K562 (cell line): ENCODE data around the gene DIP2B. TPM values are rescaled to one million over a fixed set of nuclear protein-coding genes. Genes with fewer than 3 reads are reported as not detected.

Experiments used
- ATAC-seq: fragments of 200-7000 bp; cut with Tn5 transposase; 3 replicates; pipeline ENCODE4 v1.9.1; 2020; ENCODE audit warnings: moderate library complexity
- BruUV-seq: library from RNA; stranded (reverse); fragments of 400-500 nt; replicated peaks from 2 replicates; lab custom pipeline; 2021; lab: Mats Ljungman, UMichigan
- CTCF ChIA-PET: fragments of 300-600 bp; formaldehyde crosslinking; extraction: SDS; loops from one replicate; lab custom pipeline; 2021; ENCODE audit warnings: low intra/inter-chr PET ratio; lab: Yijun Ruan, JAX
- POLR2A ChIA-PET: fragments of 300-600, 350-650 bp; sonication (Branson Sonifier 250); formaldehyde crosslinking; extraction: SDS; loops from one replicate; lab custom pipeline; 2021; ENCODE audit warnings: antibody characterized with exemption, inconsistent platforms; lab: Yijun Ruan, JAX
- DNase-seq, 4 experiments: peaks; one replicate each; pipeline versions ENCODE4 v3.0.0 to v3.0.0-alpha.2; 2011 to 2018; ENCODE audit warnings: low spot score in 3 of 4, mixed read lengths in 3 of 4; ENCODE audit errors: extremely low read depth in 1 of 4
- FAIRE-seq: peaks from 2 replicates; lab custom pipeline; 2011; peaks lifted over from hg19 to GRCh38; lab: Jason Lieb, UNC
- H2AFZ ChIP-seq: 2 replicates; pipeline ENCODE4 v1.6.0; 2011; ENCODE audit warnings: low read depth, low read length, control low read depth, inconsistent platforms
- H3K27ac ChIP-seq: fragments of 200-600 bp; 3 replicates; pipeline ENCODE4 v1.8.0; 2011; ENCODE audit warnings: low read depth, mild to moderate bottlenecking, control low read depth, inconsistent platforms, low read length, moderate library complexity, mixed read lengths; ENCODE audit errors: extremely low read depth
- H3K27me3 ChIP-seq, 2 experiments: fragments of 300-600 bp in 1 of 2; 2 replicates in 1 of 2; 3 replicates in 1 of 2; pipeline versions ENCODE4 v1.6.0 to v1.8.0; 2011; ENCODE audit warnings: inconsistent platforms in 2 of 2, low read length in 2 of 2, mild to moderate bottlenecking in 1 of 2, mixed read lengths in 1 of 2, moderate library complexity in 1 of 2; ENCODE audit not compliant: control insufficient read depth in 2 of 2, insufficient read depth in 2 of 2
- H3K36me3 ChIP-seq: fragments of 300-600 bp; 3 replicates; pipeline ENCODE4 v1.8.0; 2011; ENCODE audit warnings: mild to moderate bottlenecking, low read length, inconsistent platforms; ENCODE audit not compliant: control insufficient read depth, insufficient read depth
- H3K4me1 ChIP-seq, 2 experiments: fragments of 200-600 bp in 1 of 2; replicated peaks in 1 of 2; 2 replicates in 1 of 2; 3 replicates in 1 of 2; pipeline versions ENCODE4 v1.5.1 to v1.8.0; 2011; ENCODE audit warnings: inconsistent platforms in 2 of 2, low read length in 2 of 2, mild to moderate bottlenecking in 1 of 2, mixed read lengths in 1 of 2, moderate library complexity in 1 of 2; ENCODE audit not compliant: control insufficient read depth in 2 of 2, insufficient read depth in 2 of 2
- H3K4me2 ChIP-seq: 2 replicates; pipeline ENCODE4 v1.6.1; 2011; ENCODE audit warnings: low read length, control low read depth, inconsistent platforms, mixed read lengths; ENCODE audit not compliant: insufficient read depth
- H3K4me3 ChIP-seq: fragments of 200-600 bp; sonication (generic), shearing (Covaris generic); 2 replicates; pipeline ENCODE4 v1.5.1; 2016; ENCODE audit warnings: control low read depth, inconsistent platforms
- H3K79me2 ChIP-seq: fragments of 200-600 bp; 3 replicates; pipeline ENCODE4 v1.8.0; 2011; ENCODE audit warnings: low read length, inconsistent platforms; ENCODE audit not compliant: control insufficient read depth, insufficient read depth
- H3K9ac ChIP-seq, 2 experiments: 2 replicates each; pipeline versions ENCODE4 v1.6.0 to v1.6.1; 2011; ENCODE audit warnings: low read depth in 2 of 2, low read length in 2 of 2, control low read depth in 1 of 2, inconsistent platforms in 1 of 2, mild to moderate bottlenecking in 1 of 2, mixed read lengths in 1 of 2; ENCODE audit not compliant: insufficient read depth in 1 of 2
- H3K9me1 ChIP-seq: one replicate; pipeline ENCODE4 v1.6.0; 2011; ENCODE audit warnings: inconsistent platforms, mild to moderate bottlenecking, low read length, moderate library complexity; ENCODE audit not compliant: control insufficient read depth, insufficient read depth
- H3K9me3 ChIP-seq: replicated peaks from 2 replicates; pipeline ENCODE4 v1.5.1; 2011; ENCODE audit warnings: low read depth, low read length, inconsistent platforms; ENCODE audit not compliant: control insufficient read depth, insufficient read depth
- H4K20me1 ChIP-seq: replicated peaks from 2 replicates; pipeline ENCODE4 v1.6.1; 2011; ENCODE audit warnings: low read length, inconsistent platforms, mixed read lengths; ENCODE audit not compliant: control insufficient read depth, insufficient read depth
- BRD9 ChIP-seq: fragments of 450-650 bp; IDR thresholded peaks from 2 replicates; pipeline ENCODE4 v1.6.1; 2018; ENCODE audit warnings: low read depth; ENCODE audit not compliant: partially characterized antibody
- DACH1 ChIP-seq: fragments of 450-650 bp; IDR thresholded peaks from 2 replicates; pipeline ENCODE4 v1.6.1; 2018; ENCODE audit not compliant: partially characterized antibody
- FOXM1 ChIP-seq, 2 experiments: fragments of 450-650 bp in 1 of 2; sonication (generic) in 1 of 2; formaldehyde crosslinking in 1 of 2; IDR thresholded peaks; 2 replicates each; pipeline versions ENCODE4 v1.6.1 to v1.9.0; 2017 to 2022; ENCODE audit warnings: low read depth in 2 of 2, mild to moderate bottlenecking in 2 of 2, missing genetic modification reagents in 1 of 2, moderate library complexity in 1 of 2
- GATAD2B ChIP-seq: fragments of 450-650 bp; IDR thresholded peaks from 2 replicates; pipeline ENCODE4 v1.6.1; 2017; ENCODE audit warnings: mild to moderate bottlenecking, borderline replicate concordance
- HNRNPH1 ChIP-seq: fragments of 200-400 bp; formaldehyde crosslinking; optimal IDR thresholded peaks from 2 replicates; pipeline ENCODE3; 2017; ENCODE audit warnings: low read depth, mild to moderate bottlenecking, low read length, moderate library complexity
- KDM5B ChIP-seq: fragments of 200-600 bp; sonication (generic); IDR thresholded peaks from 2 replicates; pipeline ENCODE4 v1.6.1; 2012; ENCODE audit warnings: low read depth, mild to moderate bottlenecking, moderate library complexity, low read length, control low read depth, inconsistent platforms; ENCODE audit not compliant: insufficient replicate concordance
- KLF13 ChIP-seq: fragments of 450-650 bp; IDR thresholded peaks from 2 replicates; pipeline ENCODE4 v1.6.1; 2016; ENCODE audit warnings: missing genetic modification characterization, low read depth, mild to moderate bottlenecking, missing compliant biosample characterization, moderate library complexity, borderline replicate concordance
- POLR3G ChIP-seq: IDR thresholded peaks from 2 replicates; pipeline ENCODE4 v1.6.1; 2011; ENCODE audit not compliant: insufficient read length, insufficient replicate concordance; ENCODE audit errors: extremely low read depth
- SLC30A9 ChIP-seq: fragments of 250-450 bp; sonication (Bioruptor Pico); IDR thresholded peaks from 2 replicates; pipeline ENCODE4 v1.8.0; 2022; ENCODE audit warnings: mild to moderate bottlenecking, moderate library complexity
- XRCC5 ChIP-seq: fragments of 200-400 bp; formaldehyde crosslinking; IDR thresholded peaks from 2 replicates; pipeline ENCODE4 v1.6.1; 2017; ENCODE audit warnings: low read depth, mild to moderate bottlenecking, low read length
- ZNF12 ChIP-seq: sonication (generic); formaldehyde crosslinking; IDR thresholded peaks from 2 replicates; pipeline ENCODE4 v1.4.0; 2020; ENCODE audit warnings: mild to moderate bottlenecking, missing genetic modification reagents
- ZNF274 ChIP-seq: IDR thresholded peaks from 2 replicates; pipeline ENCODE4 v1.6.1; 2011; ENCODE audit warnings: low read depth, mild to moderate bottlenecking, low read length, moderate library complexity, borderline replicate concordance
- in situ Hi-C: fragments of 300-500 bp; cut with MboI; formaldehyde crosslinking; loops from 4 replicates; pipeline ENCODE4 v1.15.0; 2018; ENCODE audit warnings: inconsistent platforms, mixed read lengths
- intact Hi-C: fragments of 100-400 bp; cut with micrococcal nuclease; formaldehyde crosslinking; loops from 2 replicates; pipeline ENCODE4 v1.14.2; 2022
- polyA plus RNA-seq, 8 experiments: library from polyadenylated mRNA; depleted of rRNA in 4 of 8; stranded (reverse) in 5 of 8; unstranded in 3 of 8; fragments of >200 nt; fragmentation: Nextera tagmentation in 2 of 8; fragmentation: Illumina TruSeq in 1 of 8; extraction: Ambion mirVana in 2 of 8; extraction: Trizol in 1 of 8; gene quantifications; 2 replicates each; pipeline versions ENCODE4 v1.2.1 to v1.2.3, GENCODE V29; 2011 to 2014; ENCODE audit warnings: inconsistent platforms in 1 of 8, missing spikeins in 1 of 8
- total RNA-seq, 7 experiments: library from RNA; depleted of rRNA in 6 of 7; stranded (reverse); fragments of >200 nt in 6 of 7; fragmentation: Illumina TruSeq in 2 of 7; extraction: Trizol in 2 of 7; gene quantifications; 2 replicates each; pipeline versions ENCODE4 v1.2.1 to v1.2.3, GENCODE V29; 2011 to 2021; ENCODE audit warnings: low replicate concordance in 1 of 7
- TF ChIP-seq, protein P1 (sequence below): sonication (generic); formaldehyde crosslinking; IDR thresholded peaks from 2 replicates; pipeline ENCODE4 v1.8.0; 2022; ENCODE audit warnings: mild to moderate bottlenecking, missing genetic modification reagents

The DIP2B gene
- total and polyA plus RNA-seq, 9 of the 15 experiments (the other 6 are each of a cell fraction or from before 2014, with no cell fraction given): 4.6 to 26.1 (median 18.8) TPM

DNA sequence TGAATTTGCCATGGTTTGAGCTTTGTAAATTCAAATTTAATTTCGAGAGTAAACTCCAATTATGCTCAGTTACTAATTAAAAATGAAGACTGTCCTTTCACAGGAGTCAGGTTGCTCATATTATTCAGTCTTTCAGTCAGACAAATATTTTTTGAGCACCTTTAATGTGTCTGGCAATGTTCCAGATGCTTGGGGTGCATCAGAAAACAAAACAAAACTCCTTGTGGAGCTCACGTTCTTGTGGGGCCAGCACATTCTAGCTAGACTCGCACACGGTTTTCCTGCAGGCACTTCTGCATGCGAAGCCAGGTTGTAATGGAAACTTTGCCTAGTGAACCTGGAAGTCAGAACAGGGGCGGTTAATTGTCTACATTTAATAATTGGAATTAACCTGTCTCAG, 195.2 kb downstream of the DIP2B start (continued):
- TF ChIP-seq KLF13 (tag): no peak
- TF ChIP-seq, all 486 proteins: peak for 0

DNA sequence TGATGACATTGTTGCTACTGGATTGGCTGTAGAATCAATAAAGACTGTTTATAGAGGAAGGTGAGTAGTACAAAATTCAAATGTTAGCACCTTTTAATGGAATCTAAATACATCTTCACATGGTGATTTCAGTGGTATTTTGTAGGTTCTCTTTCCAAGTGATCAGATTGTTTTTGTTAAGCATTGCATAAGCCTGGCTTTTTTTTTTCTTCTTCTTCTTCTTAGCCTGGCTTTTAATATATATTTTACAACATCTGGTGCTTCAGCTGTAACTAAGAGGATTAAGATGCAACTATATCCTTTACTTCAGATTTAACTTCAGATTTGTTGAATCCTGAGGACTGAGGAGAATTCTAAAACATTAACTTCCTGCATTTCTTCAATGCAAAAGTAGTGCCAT, 201.8 kb downstream of the DIP2B start:
- Histone ChIP-seq H2AFZ (no peak overlapping the region), H3K4me1 (no peaks in the 10 kb centered on the region), H3K27ac (no peak overlapping the region), H3K79me2 (no peaks in the 10 kb centered on the region), H3K36me3 (peaks cover 71% of the 10 kb centered on the region; the same call in 2 of the 3 replicates), H3K4me3 (no peak overlapping the region), H4K20me1 (no peaks in the 10 kb centered on the region), H3K9me1 (no peaks in the 10 kb centered on the region), H3K9me3 (no peaks in the 10 kb centered on the region), H3K27me3 (no peaks in the 10 kb centered on the region), H3K9ac (no peak overlapping the region), H3K4me2 (no peak overlapping the region)
- DNase-seq: no peak
- POLR2A ChIA-PET: no interaction called here
- ATAC-seq: no peak
- no TSS peak for BruUV-seq
- no peak for FAIRE-seq
- in situ Hi-C loops: no loop called here
- TF ChIP-seq FOXM1 (IDR thresholded peaks at IDR 0.05; ENCODE audit: low read depth): no peak
- TF ChIP-seq FOXM1 (CRISPR knock-in tag; IDR thresholded peaks at IDR 0.05; ENCODE audit: low read depth): no peak
- TF ChIP-seq ZNF274: no peak
- TF ChIP-seq BRD9: no peak
- TF ChIP-seq POLR3G: no peak
- no peak for TF ChIP-seq KDM5B
- TF ChIP-seq GATAD2B: no peak
- no peak for TF ChIP-seq ZNF12 (CRISPR knock-in tag)
- TF ChIP-seq XRCC5: no peak
- TF ChIP-seq HNRNPH1: no peak
- TF ChIP-seq DACH1: no peak
- TF ChIP-seq SLC30A9 (CRISPR knock-in tag): no peak
- TF ChIP-seq, protein P1, sequence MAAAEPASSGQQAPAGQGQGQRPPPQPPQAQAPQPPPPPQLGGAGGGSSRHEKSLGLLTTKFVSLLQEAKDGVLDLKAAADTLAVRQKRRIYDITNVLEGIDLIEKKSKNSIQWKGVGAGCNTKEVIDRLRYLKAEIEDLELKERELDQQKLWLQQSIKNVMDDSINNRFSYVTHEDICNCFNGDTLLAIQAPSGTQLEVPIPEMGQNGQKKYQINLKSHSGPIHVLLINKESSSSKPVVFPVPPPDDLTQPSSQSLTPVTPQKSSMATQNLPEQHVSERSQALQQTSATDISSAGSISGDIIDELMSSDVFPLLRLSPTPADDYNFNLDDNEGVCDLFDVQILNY (CRISPR knock-in tag): no peak
- intact Hi-C loops: no loop called here
- CTCF ChIA-PET: no interaction called here
